ENCODE results near the gene KCNA1.
"Not testable (repeated sequence)": the region's sequence is repeated elsewhere in the genome, so short reads cannot be mapped to it uniquely, and the experiment has no call there.

KCNA1 gene

GRCh38 chr12:4909734-4910501 is at the start of gene KCNA1:
KCNA1 (plus strand) TSS chr12:4909905; CDS start chr12:4911379, 1,474 bp downstream.
- DNase-seq (ENCODE audit: low read depth in 3 of 3) = no peak

GRCh38 chr12:4860741-4861140 is 49.0 kb upstream of the KCNA1 start:
- no peak for DNase-seq (ENCODE audit: low read depth in 3 of 3)

GRCh38 chr12:4862809-4863208 is 46.9 kb upstream of the KCNA1 start:
- DNase-seq (ENCODE audit: low read depth in 3 of 3) = no peak

- DNase-seq (ENCODE audit: low read depth in 3 of 3) = no peak
Observed at GRCh38 chr12:4864575-4864974, 45.1 kb upstream of the KCNA1 start.

- DNase-seq (ENCODE audit: low read depth in 3 of 3) = no peak
Observed at GRCh38 chr12:4865246-4865645, 44.5 kb upstream of the KCNA1 start.

GRCh38 chr12:4866299-4866698 is 43.4 kb upstream of the KCNA1 start:
- no peak for DNase-seq (ENCODE audit: low read depth in 3 of 3)

- no peak for DNase-seq (ENCODE audit: low read depth in 3 of 3)
Observed at GRCh38 chr12:4867384-4867783, 42.3 kb upstream of the KCNA1 start.

- DNase-seq (ENCODE audit: low read depth in 3 of 3) = no peak
Observed at GRCh38 chr12:4870423-4870822, 39.3 kb upstream of the KCNA1 start.

GRCh38 chr12:4871514-4871913 is 38.2 kb upstream of the KCNA1 start:
- DNase-seq (ENCODE audit: low read depth in 3 of 3) = no peak

GRCh38 chr12:4873947-4874346 is 35.8 kb upstream of the KCNA1 start:
- DNase-seq (ENCODE audit: low read depth in 3 of 3) = no peak

- no peak for DNase-seq (ENCODE audit: low read depth in 3 of 3)
Observed at GRCh38 chr12:4874671-4875070, 35.0 kb upstream of the KCNA1 start.

- not testable (repeated sequence) for DNase-seq (ENCODE audit: low read depth in 3 of 3)
Observed at GRCh38 chr12:4879481-4879880, 30.2 kb upstream of the KCNA1 start.

- DNase-seq (ENCODE audit: low read depth in 3 of 3) = no peak
Observed at GRCh38 chr12:4881266-4882064, 28.2 kb upstream of the KCNA1 start.

- no peak for DNase-seq (ENCODE audit: low read depth in 3 of 3)
Observed at GRCh38 chr12:4891866-4892265, 17.8 kb upstream of the KCNA1 start.

- no peak for DNase-seq (ENCODE audit: low read depth in 3 of 3)
Observed at GRCh38 chr12:4892418-4892817, 17.3 kb upstream of the KCNA1 start.

- no peak for DNase-seq (ENCODE audit: low read depth in 3 of 3)
Observed at GRCh38 chr12:4894019-4894418, 15.7 kb upstream of the KCNA1 start.

- no peak for DNase-seq (ENCODE audit: low read depth in 3 of 3)
Observed at GRCh38 chr12:4899364-4899763, 10.3 kb upstream of the KCNA1 start.

GRCh38 chr12:4900327-4900726 is 9.4 kb upstream of the KCNA1 start:
- DNase-seq (ENCODE audit: low read depth in 3 of 3) = no peak

- DNase-seq (ENCODE audit: low read depth in 3 of 3) = no peak
Observed at GRCh38 chr12:4905316-4905715, 4.4 kb upstream of the KCNA1 start.

GRCh38 chr12:4908684-4909409 is 858 bp upstream of the KCNA1 start:
- DNase-seq (ENCODE audit: low read depth in 3 of 3) = no peak

GRCh38 chr12:4909410-4909733 is 333 bp upstream of the KCNA1 start:
- no peak for DNase-seq (ENCODE audit: low read depth in 3 of 3)

GRCh38 chr12:4910502-4911315 is 1.0 kb downstream of the KCNA1 start:
- no peak for DNase-seq (ENCODE audit: low read depth in 3 of 3)
